Measurements from ENCODE around the gene CDH4.

GRCh38 chr20:61857414-61857775 is 605.3 kb downstream of the CDH4 start:
- no peak for TF ChIP-seq CTCF (IDR thresholded peaks at IDR 0.05; ENCODE audit: borderline replicate concordance, extremely low read depth, low read length, poor library complexity, severe bottlenecking)
- no peak for TF ChIP-seq EZH2 (IDR thresholded peaks at IDR 0.05; ENCODE audit: borderline replicate concordance, low read depth, low read length, severe bottlenecking)
